ENCODE results near the gene PROK2.
A peak's percentile ranks its signal among the peaks of the same experiment; 100 is the strongest.

PROK2 gene

DNA sequence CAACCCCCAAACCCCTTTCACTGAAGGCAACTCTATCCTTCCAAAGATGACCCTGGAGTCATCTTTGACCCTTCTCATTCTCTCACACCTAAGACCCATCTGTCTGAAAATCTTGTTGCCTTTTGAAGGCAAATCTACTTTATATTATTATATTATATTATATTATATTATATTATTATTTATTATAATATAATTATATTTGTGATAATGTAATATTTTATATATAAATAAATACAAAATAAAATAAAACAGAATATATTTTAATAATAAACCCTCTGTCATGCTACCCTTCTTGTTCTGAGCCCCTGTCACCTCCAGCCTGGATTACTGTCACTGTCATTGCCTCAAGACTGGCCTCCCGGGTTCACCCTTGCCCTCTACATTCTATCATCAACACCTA is 5.0 kb upstream of the PROK2 start:
- Histone ChIP-seq H3K4me1 (ENCODE audit: control insufficient read depth in 1 of 2, insufficient read depth in 2 of 2, low read length in 2 of 2) (peaks cover 0 to 3% of the 10 kb centered on the region in 2 donors), H3K27me3 (ENCODE audit: control insufficient read depth in 1 of 2, insufficient read depth in 2 of 2, low read length in 2 of 2) (peaks cover 18 to 23% of the 10 kb centered on the region in 2 donors), H3K36me3 (ENCODE audit: control insufficient read depth in 1 of 2, insufficient read depth in 2 of 2, low read length in 2 of 2) (no peaks in the 10 kb centered on the region), H3K4me3 (ENCODE audit: low read depth in 1 of 2, low read length in 2 of 2) (no peak overlapping the region), H3K27ac (ENCODE audit: low read depth, low read length) (no peak overlapping the region), H3K9me3 (ENCODE audit: control insufficient read depth in 1 of 2, low read length in 2 of 2) (no peaks in the 10 kb centered on the region), H3K9ac (ENCODE audit: low read depth in 1 of 2, low read length in 2 of 2) (no peak overlapping the region)

DNA sequence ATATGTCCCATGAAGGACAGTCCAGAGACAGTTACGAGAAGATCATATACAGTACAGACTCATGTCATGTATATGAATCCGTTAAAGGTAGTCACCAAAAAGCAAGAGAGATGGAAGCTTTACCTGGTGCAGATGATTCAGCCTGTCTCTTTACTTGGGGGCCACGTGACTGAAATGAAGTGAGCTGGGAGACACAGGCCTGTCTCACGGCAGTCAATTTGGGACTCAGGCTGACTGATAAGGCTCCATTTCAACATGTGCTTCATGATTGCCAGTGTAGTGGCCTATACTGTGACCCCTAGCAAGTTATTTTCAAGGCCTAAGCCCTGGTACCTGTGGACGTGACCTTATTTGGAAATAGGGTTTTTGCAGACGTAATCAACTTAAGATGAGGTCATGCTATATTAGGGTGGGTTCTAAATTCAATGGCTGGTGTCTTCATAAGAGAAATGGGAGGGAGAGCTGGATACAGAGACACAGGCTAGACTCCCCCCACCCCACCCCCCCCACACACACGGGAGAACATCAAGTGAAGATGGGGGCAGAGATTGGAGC is 3.0 kb upstream of the PROK2 start:
- no peaks in the 10 kb centered on the region for H3K36me3 ChIP-seq (ENCODE audit: control insufficient read depth in 1 of 2, insufficient read depth in 2 of 2, low read length in 2 of 2)
- no peak overlapping the region for H3K9ac ChIP-seq (ENCODE audit: low read depth in 1 of 2, low read length in 2 of 2)
- no peak overlapping the region for H3K27ac ChIP-seq (ENCODE audit: low read depth, low read length)
- no peaks in the 10 kb centered on the region for H3K9me3 ChIP-seq (ENCODE audit: control insufficient read depth in 1 of 2, low read length in 2 of 2)
- H3K4me3 ChIP-seq (ENCODE audit: low read depth in 1 of 2, low read length in 2 of 2), result no peak overlapping the region
- H3K4me1 ChIP-seq (ENCODE audit: control insufficient read depth in 1 of 2, insufficient read depth in 2 of 2, low read length in 2 of 2), result peaks cover 3 to 4% of the 10 kb centered on the region in 2 donors
- H3K27me3 ChIP-seq (ENCODE audit: control insufficient read depth in 1 of 2, insufficient read depth in 2 of 2, low read length in 2 of 2), result peaks cover 33 to 42% of the 10 kb centered on the region in 2 donors

DNA sequence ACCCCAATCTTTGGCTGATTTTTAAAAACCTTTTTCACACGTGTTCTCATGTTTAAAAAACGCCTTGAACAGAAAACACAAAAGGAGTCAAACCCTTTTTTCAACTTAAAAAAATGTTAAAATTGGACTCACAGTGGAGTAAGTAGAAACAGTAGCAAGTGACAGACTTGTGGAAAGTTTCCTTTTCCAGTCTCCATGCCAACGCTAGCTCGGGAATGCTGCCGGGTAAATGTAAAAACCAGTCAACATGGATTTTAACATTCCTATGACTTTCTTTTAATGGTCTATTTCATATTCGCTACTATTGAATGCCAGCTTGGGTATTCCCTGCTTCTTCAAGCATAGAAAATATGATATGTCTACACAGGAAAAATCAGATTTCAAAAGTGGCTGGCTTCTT is 1.6 kb upstream of the PROK2 start:
- Histone ChIP-seq H3K27ac (ENCODE audit: low read depth, low read length) (no peak overlapping the region), H3K36me3 (ENCODE audit: control insufficient read depth in 1 of 2, insufficient read depth in 2 of 2, low read length in 2 of 2) (no peaks in the 10 kb centered on the region), H3K27me3 (ENCODE audit: control insufficient read depth in 1 of 2, insufficient read depth in 2 of 2, low read length in 2 of 2) (peaks cover 37 to 54% of the 10 kb centered on the region in 2 donors), H3K4me1 (ENCODE audit: control insufficient read depth in 1 of 2, insufficient read depth in 2 of 2, low read length in 2 of 2) (peaks cover 3 to 4% of the 10 kb centered on the region in 2 donors), H3K9ac (ENCODE audit: low read depth in 1 of 2, low read length in 2 of 2) (no peak overlapping the region), H3K4me3 (ENCODE audit: low read depth in 1 of 2, low read length in 2 of 2) (no peak overlapping the region), H3K9me3 (ENCODE audit: control insufficient read depth in 1 of 2, low read length in 2 of 2) (no peaks in the 10 kb centered on the region)

DNA sequence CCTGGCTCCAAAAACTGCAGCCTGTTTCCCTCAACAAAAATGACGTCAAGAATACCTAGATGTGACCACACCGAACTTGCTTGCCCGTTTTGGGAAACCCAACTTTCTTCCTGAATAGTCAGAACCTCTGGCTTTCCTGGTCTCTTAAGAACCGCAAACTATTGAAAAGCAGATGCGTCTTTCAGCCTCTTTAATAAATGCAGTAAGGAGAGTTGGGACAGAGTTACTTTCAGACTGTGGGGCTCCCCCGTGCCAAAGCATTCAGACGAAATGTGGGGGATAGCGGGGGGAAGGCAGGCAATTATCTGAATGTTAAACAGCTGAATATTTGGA is 1.2 kb upstream of the PROK2 start:
- Histone ChIP-seq H3K27ac (ENCODE audit: low read depth, low read length) (no peak overlapping the region), H3K4me3 (ENCODE audit: low read depth in 1 of 2, low read length in 2 of 2) (no peak overlapping the region), H3K9ac (ENCODE audit: low read depth in 1 of 2, low read length in 2 of 2) (no peak overlapping the region), H3K27me3 (ENCODE audit: control insufficient read depth in 1 of 2, insufficient read depth in 2 of 2, low read length in 2 of 2) (peaks cover 37 to 56% of the 10 kb centered on the region in 2 donors), H3K9me3 (ENCODE audit: control insufficient read depth in 1 of 2, low read length in 2 of 2) (no peaks in the 10 kb centered on the region), H3K4me1 (ENCODE audit: control insufficient read depth in 1 of 2, insufficient read depth in 2 of 2, low read length in 2 of 2) (peaks cover 3 to 4% of the 10 kb centered on the region in 2 donors), H3K36me3 (ENCODE audit: control insufficient read depth in 1 of 2, insufficient read depth in 2 of 2, low read length in 2 of 2) (no peaks in the 10 kb centered on the region)

DNA sequence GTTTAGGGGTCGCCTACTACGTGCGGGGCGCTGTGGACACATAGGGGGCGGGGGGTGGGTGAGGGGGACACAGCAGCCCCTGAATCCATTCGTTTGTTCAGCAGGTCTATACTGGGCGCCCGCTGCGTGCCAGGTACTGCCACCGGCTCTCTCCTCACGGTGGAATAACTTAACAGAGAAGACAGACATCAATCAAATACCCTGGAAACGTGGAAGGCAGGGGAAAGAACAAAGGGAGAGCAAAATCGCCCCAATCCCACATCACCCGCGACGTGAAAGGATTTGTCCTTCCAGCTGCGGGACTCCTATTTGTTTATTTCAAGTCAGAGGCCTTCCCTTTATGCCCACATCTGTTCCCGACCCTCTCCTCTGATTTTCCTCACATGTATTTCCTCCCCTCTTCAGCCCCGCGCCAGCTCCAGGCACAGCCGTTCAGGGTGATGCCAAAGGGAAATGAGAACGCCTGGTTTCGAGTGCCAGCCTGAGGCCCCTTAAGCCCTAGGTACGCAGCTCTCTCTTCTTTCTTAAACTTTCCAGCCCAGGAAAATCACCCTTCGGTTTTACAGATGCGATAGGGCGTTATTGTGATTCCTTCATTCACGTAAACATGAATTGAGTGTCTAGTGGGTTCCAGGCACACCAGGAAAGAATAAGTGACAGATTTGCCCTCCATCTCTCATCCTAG is 726 bp upstream of the PROK2 start:
- Histone ChIP-seq H3K4me1 (ENCODE audit: control insufficient read depth in 1 of 2, insufficient read depth in 2 of 2, low read length in 2 of 2) (peaks cover 3 to 4% of the 10 kb centered on the region in 2 donors), H3K9ac (ENCODE audit: low read depth in 1 of 2, low read length in 2 of 2) (no peak overlapping the region), H3K9me3 (ENCODE audit: control insufficient read depth in 1 of 2, low read length in 2 of 2) (no peaks in the 10 kb centered on the region), H3K27me3 (ENCODE audit: control insufficient read depth in 1 of 2, insufficient read depth in 2 of 2, low read length in 2 of 2) (peaks cover 37 to 60% of the 10 kb centered on the region in 2 donors), H3K4me3 (ENCODE audit: low read depth in 1 of 2, low read length in 2 of 2) (no peak overlapping the region), H3K36me3 (ENCODE audit: control insufficient read depth in 1 of 2, insufficient read depth in 2 of 2, low read length in 2 of 2) (no peaks in the 10 kb centered on the region), H3K27ac (ENCODE audit: low read depth, low read length) (no peak overlapping the region)

GRCh38 chr3:71784201-71784913 is 591 bp downstream of the PROK2 start:
- Histone ChIP-seq H3K27ac (ENCODE audit: low read depth, low read length) (no peak overlapping the region), H3K9me3 (ENCODE audit: control insufficient read depth in 1 of 2, low read length in 2 of 2) (no peaks in the 10 kb centered on the region), H3K4me3 (ENCODE audit: low read depth in 1 of 2, low read length in 2 of 2) (peak overlapping the region; percentile 38 to 44), H3K9ac (ENCODE audit: low read depth in 1 of 2, low read length in 2 of 2) (no peak overlapping the region), H3K4me1 (ENCODE audit: control insufficient read depth in 1 of 2, insufficient read depth in 2 of 2, low read length in 2 of 2) (peaks cover 3 to 4% of the 10 kb centered on the region in 2 donors), H3K27me3 (ENCODE audit: control insufficient read depth in 1 of 2, insufficient read depth in 2 of 2, low read length in 2 of 2) (peaks cover 48 to 63% of the 10 kb centered on the region in 2 donors), H3K36me3 (ENCODE audit: control insufficient read depth in 1 of 2, insufficient read depth in 2 of 2, low read length in 2 of 2) (no peaks in the 10 kb centered on the region)

GRCh38 chr3:71783152-71783551 is 1.8 kb downstream of the PROK2 start:
- peaks cover 3 to 4% of the 10 kb centered on the region in 2 donors for H3K4me1 ChIP-seq (ENCODE audit: control insufficient read depth in 1 of 2, insufficient read depth in 2 of 2, low read length in 2 of 2)
- no peak overlapping the region for H3K9ac ChIP-seq (ENCODE audit: low read depth in 1 of 2, low read length in 2 of 2)
- H3K4me3 ChIP-seq (ENCODE audit: low read depth in 1 of 2, low read length in 2 of 2), result no peak overlapping the region
- peaks cover 52 to 63% of the 10 kb centered on the region in 2 donors for H3K27me3 ChIP-seq (ENCODE audit: control insufficient read depth in 1 of 2, insufficient read depth in 2 of 2, low read length in 2 of 2)
- no peaks in the 10 kb centered on the region for H3K9me3 ChIP-seq (ENCODE audit: control insufficient read depth in 1 of 2, low read length in 2 of 2)
- no peak overlapping the region for H3K27ac ChIP-seq (ENCODE audit: low read depth, low read length)
- H3K36me3 ChIP-seq (ENCODE audit: control insufficient read depth in 1 of 2, insufficient read depth in 2 of 2, low read length in 2 of 2), result no peaks in the 10 kb centered on the region

DNA sequence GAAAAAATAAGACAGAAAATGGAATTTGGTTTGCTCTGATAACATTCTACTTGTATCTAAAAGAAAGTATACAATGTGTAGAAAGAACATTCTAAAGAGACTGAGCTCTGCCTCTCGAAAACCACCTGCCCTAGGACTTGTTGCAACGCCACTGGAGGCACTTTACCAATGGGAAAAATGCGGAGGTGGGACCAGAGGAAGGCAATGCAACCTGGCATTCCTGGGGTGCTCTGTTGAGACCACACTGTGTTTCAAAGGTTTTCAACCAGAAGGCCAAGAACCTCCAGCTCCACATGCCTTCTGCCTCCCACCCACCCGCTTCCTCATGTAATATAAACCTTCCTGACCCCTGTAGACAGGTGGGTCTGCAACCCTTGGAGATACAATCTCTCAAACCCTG is 4.5 kb downstream of the PROK2 start:
- no peak overlapping the region for H3K4me3 ChIP-seq (ENCODE audit: low read depth in 1 of 2, low read length in 2 of 2)
- no peaks in the 10 kb centered on the region for H3K36me3 ChIP-seq (ENCODE audit: control insufficient read depth in 1 of 2, insufficient read depth in 2 of 2, low read length in 2 of 2)
- H3K4me1 ChIP-seq (ENCODE audit: control insufficient read depth in 1 of 2, insufficient read depth in 2 of 2, low read length in 2 of 2), result peaks cover 1 to 4% of the 10 kb centered on the region in 2 donors
- H3K27ac ChIP-seq (ENCODE audit: low read depth, low read length), result no peak overlapping the region
- no peak overlapping the region for H3K9ac ChIP-seq (ENCODE audit: low read depth in 1 of 2, low read length in 2 of 2)
- H3K27me3 ChIP-seq (ENCODE audit: control insufficient read depth in 1 of 2, insufficient read depth in 2 of 2, low read length in 2 of 2), result peaks cover 38 to 42% of the 10 kb centered on the region in 2 donors
- H3K9me3 ChIP-seq (ENCODE audit: control insufficient read depth in 1 of 2, low read length in 2 of 2), result no peaks in the 10 kb centered on the region

- H3K9ac ChIP-seq (ENCODE audit: low read depth in 1 of 2, low read length in 2 of 2), result no peak overlapping the region
- no peak overlapping the region for H3K4me3 ChIP-seq (ENCODE audit: low read depth in 1 of 2, low read length in 2 of 2)
- no peak overlapping the region for H3K27ac ChIP-seq (ENCODE audit: low read depth, low read length)
- H3K36me3 ChIP-seq (ENCODE audit: control insufficient read depth in 1 of 2, insufficient read depth in 2 of 2, low read length in 2 of 2), result no peaks in the 10 kb centered on the region
- peaks cover 0 to 4% of the 10 kb centered on the region in 2 donors for H3K4me1 ChIP-seq (ENCODE audit: control insufficient read depth in 1 of 2, insufficient read depth in 2 of 2, low read length in 2 of 2)
- H3K9me3 ChIP-seq (ENCODE audit: control insufficient read depth in 1 of 2, low read length in 2 of 2), result no peaks in the 10 kb centered on the region
- H3K27me3 ChIP-seq (ENCODE audit: control insufficient read depth in 1 of 2, insufficient read depth in 2 of 2, low read length in 2 of 2), result peaks cover 37 to 40% of the 10 kb centered on the region in 2 donors
These were observed 5.1 kb downstream of the PROK2 start for GRCh38 chr3:71779674-71780377.

DNA sequence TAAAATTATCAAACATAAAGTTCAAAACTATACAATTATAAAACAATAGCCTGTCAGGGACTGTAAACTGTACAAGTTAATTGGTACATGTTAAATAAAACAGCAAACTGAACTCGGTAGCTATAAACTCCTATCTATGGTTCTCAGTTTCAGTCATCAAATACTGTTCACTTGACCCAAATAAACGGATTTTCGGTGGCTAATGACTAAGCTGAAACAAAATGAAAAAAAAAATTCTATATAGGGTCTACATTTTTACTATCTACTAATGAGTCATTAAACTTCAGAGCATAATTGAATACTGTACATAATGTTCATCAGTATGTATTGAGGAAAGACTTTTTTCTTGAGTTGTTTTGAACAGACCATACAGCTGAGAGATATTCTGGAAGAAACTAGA is 6.6 kb downstream of the PROK2 start:
- Histone ChIP-seq H3K4me1 (ENCODE audit: control insufficient read depth in 1 of 2, insufficient read depth in 2 of 2, low read length in 2 of 2) (no peaks in the 10 kb centered on the region), H3K9ac (ENCODE audit: low read depth in 1 of 2, low read length in 2 of 2) (no peak overlapping the region), H3K36me3 (ENCODE audit: control insufficient read depth in 1 of 2, insufficient read depth in 2 of 2, low read length in 2 of 2) (no peaks in the 10 kb centered on the region), H3K4me3 (ENCODE audit: low read depth in 1 of 2, low read length in 2 of 2) (no peak overlapping the region), H3K27me3 (ENCODE audit: control insufficient read depth in 1 of 2, insufficient read depth in 2 of 2, low read length in 2 of 2) (peaks cover 25 to 29% of the 10 kb centered on the region in 2 donors), H3K27ac (ENCODE audit: low read depth, low read length) (no peak overlapping the region), H3K9me3 (ENCODE audit: control insufficient read depth in 1 of 2, low read length in 2 of 2) (no peaks in the 10 kb centered on the region)

All from duodenal mucosa (tissue), 2 donors.